ENCODE results near the gene NRXN3.

Gene NRXN3

GRCh38 chr14:78302841-78303240 is 132.7 kb downstream of the NRXN3 start:
- Mint-ChIP-seq H3K36me3 (ENCODE audit: low read depth) (no peaks in the 10 kb centered on the region), H3K9me3 (no peaks in the 10 kb centered on the region), H3K27me3 (ENCODE audit: low read depth, poor library complexity) (peaks cover 6% of the 10 kb centered on the region), H3K27ac (no peak overlapping the region), H3K4me3 (no peak overlapping the region), H3K4me1 (peaks cover 47% of the 10 kb centered on the region)
- no peak for TF ChIP-seq CTCF (IDR thresholded peaks at IDR 0.05)
- DNase-seq, result no peak

- Mint-ChIP-seq H3K27me3 (ENCODE audit: low read depth, poor library complexity) (no peaks in the 10 kb centered on the region), H3K4me1 (peaks cover 60% of the 10 kb centered on the region), H3K4me3 (no peak overlapping the region), H3K27ac (no peak overlapping the region), H3K36me3 (ENCODE audit: low read depth) (no peaks in the 10 kb centered on the region), H3K9me3 (no peaks in the 10 kb centered on the region)
- no peak for DNase-seq
- TF ChIP-seq CTCF (IDR thresholded peaks at IDR 0.05), result no peak
Measured at GRCh38 chr14:78307671-78308070, 137.5 kb downstream of the NRXN3 start.

- no peak for TF ChIP-seq CTCF (IDR thresholded peaks at IDR 0.05)
- Mint-ChIP-seq H3K27me3 (ENCODE audit: low read depth, poor library complexity) (no peaks in the 10 kb centered on the region), H3K36me3 (ENCODE audit: low read depth) (no peaks in the 10 kb centered on the region), H3K27ac (no peak overlapping the region), H3K4me1 (peaks cover 60% of the 10 kb centered on the region), H3K9me3 (no peaks in the 10 kb centered on the region), H3K4me3 (no peak overlapping the region)
- no peak for DNase-seq
Measured at GRCh38 chr14:78308079-78308478, 137.9 kb downstream of the NRXN3 start.

- no peaks in the 10 kb centered on the region for H3K36me3 Mint-ChIP-seq (ENCODE audit: low read depth)
- DNase-seq, result no peak
- no peak overlapping the region for H3K27ac Mint-ChIP-seq
- peaks cover 71% of the 10 kb centered on the region for H3K4me1 Mint-ChIP-seq
- no peak for TF ChIP-seq CTCF (IDR thresholded peaks at IDR 0.05)
- no peaks in the 10 kb centered on the region for H3K9me3 Mint-ChIP-seq
- H3K4me3 Mint-ChIP-seq, result no peak overlapping the region
- H3K27me3 Mint-ChIP-seq (ENCODE audit: low read depth, poor library complexity), result no peaks in the 10 kb centered on the region
Measured at GRCh38 chr14:78310272-78310671, 140.1 kb downstream of the NRXN3 start.

- no peaks in the 10 kb centered on the region for H3K9me3 Mint-ChIP-seq
- H3K36me3 Mint-ChIP-seq (ENCODE audit: low read depth), result no peaks in the 10 kb centered on the region
- peaks cover 90% of the 10 kb centered on the region for H3K4me1 Mint-ChIP-seq
- no peak overlapping the region for H3K4me3 Mint-ChIP-seq
- peak overlapping the region; percentile 26 for H3K27ac Mint-ChIP-seq
- DNase-seq, result no peak
- no peaks in the 10 kb centered on the region for H3K27me3 Mint-ChIP-seq (ENCODE audit: low read depth, poor library complexity)
- no peak for TF ChIP-seq CTCF (IDR thresholded peaks at IDR 0.05)
Measured at GRCh38 chr14:78313499-78313898, 143.3 kb downstream of the NRXN3 start.

GRCh38 chr14:78314484-78314883 is 144.3 kb downstream of the NRXN3 start:
- H3K27me3 Mint-ChIP-seq (ENCODE audit: low read depth, poor library complexity), result no peaks in the 10 kb centered on the region
- H3K4me3 Mint-ChIP-seq, result peak overlapping the region; percentile 57

More at GRCh38 chr14:78314484-78314883, 144.3 kb downstream of the NRXN3 start:
- Mint-ChIP-seq H3K9me3 (no peaks in the 10 kb centered on the region), H3K36me3 (ENCODE audit: low read depth) (no peaks in the 10 kb centered on the region), H3K27ac (peak overlapping the region; percentile 67), H3K4me1 (peaks cover 96% of the 10 kb centered on the region)
- TF ChIP-seq CTCF (IDR thresholded peaks at IDR 0.05), result no peak
- DNase-seq, result no peak

Measured in nephron progenitor cell (in vitro differentiated cells).